CD4-positive, alpha-beta T cell treated with Interleukin-15 for 1 hour (primary cell): Measurements from ENCODE around the gene TAF9.
"Not testable (repeated sequence)": the region's sequence is repeated elsewhere in the genome, so short reads cannot be mapped to it uniquely, and the experiment has no call there.

Source experiments
- DNase-seq: peaks from one replicate; pipeline ENCODE4 v3.0.0-alpha.2; 2020

Gene TAF9

GRCh38 chr5:69335341-69335935, 33.9 kb downstream of the TAF9 start:
- DNase-seq: no peak

- peak; percentile 79 for DNase-seq
Measured at GRCh38 chr5:69334793-69335268, 34.5 kb downstream of the TAF9 start.

GRCh38 chr5:69333668-69334315, 35.5 kb downstream of the TAF9 start:
- not testable (repeated sequence) for DNase-seq

- DNase-seq: no peak
Measured at GRCh38 chr5:69331528-69332445, 37.5 kb downstream of the TAF9 start.

- no peak for DNase-seq
Measured at GRCh38 chr5:69329905-69330489, 39.3 kb downstream of the TAF9 start.

- no peak for DNase-seq
Measured at GRCh38 chr5:69326365-69326764, 43.0 kb downstream of the TAF9 start.

GRCh38 chr5:69317391-69317790, 51.9 kb downstream of the TAF9 start:
- no peak for DNase-seq

- DNase-seq: no peak
Measured at GRCh38 chr5:69315972-69316371, 53.3 kb downstream of the TAF9 start.
